ENCODE measurements around the gene PFN2.

- TF ChIP-seq CTCF (IDR thresholded peaks at IDR 0.05; ENCODE audit: insufficient read depth, low read depth, low read length) (no peak), EZH2 (IDR thresholded peaks at IDR 0.05; ENCODE audit: insufficient read depth, low read length) (no peak)
These were observed 29.9 kb upstream of the PFN2 start for GRCh38 chr3:150000641-150001040.

Measured in astrocyte (in vitro differentiated cells and primary cell).